Activated CD8-positive, alpha-beta T cell treated with anti-CD3 and anti-CD28 coated beads for 36 hours (primary cell): ENCODE results near the gene DTD2. TPM values are rescaled to one million over a fixed set of nuclear protein-coding genes. Genes with fewer than 3 reads are reported as not detected.
"Not testable (repeated sequence)": the region's sequence is repeated elsewhere in the genome, so short reads cannot be mapped to it uniquely, and the experiment has no call there.

Source experiments
- ATAC-seq: fragments of 200-7000 bp; cut with Tn5 transposase; one replicate; pipeline ENCODE4 v1.10.0; 2021; ENCODE audit warnings: mild to moderate bottlenecking, moderate library complexity
- CTCF ChIA-PET: fragments of 350-600 bp; sonication (Branson Sonifier 250); formaldehyde crosslinking; loops from one replicate; lab custom pipeline; 2021; ENCODE audit warnings: antibody characterized with exemption; lab: Charles Lee
- POLR2A ChIA-PET: fragments of 350-600 bp; sonication (Branson Sonifier 250); formaldehyde crosslinking; loops from one replicate; lab custom pipeline; 2021; ENCODE audit warnings: antibody characterized with exemption; lab: Charles Lee
- DNase-seq: peaks from one replicate; pipeline ENCODE4 v3.0.0-alpha.2; 2020
- H3K27ac Mint-ChIP-seq: one replicate; pipeline ENCODE4 v1.8.0; 2021; ENCODE audit warnings: mild to moderate bottlenecking, mixed read lengths
- H3K27me3 Mint-ChIP-seq: one replicate; pipeline ENCODE4 v1.8.0; 2021; ENCODE audit warnings: mixed read lengths
- H3K36me3 Mint-ChIP-seq: one replicate; pipeline ENCODE4 v1.8.0; 2021; ENCODE audit warnings: low read depth, mixed read lengths
- H3K4me1 Mint-ChIP-seq: one replicate; pipeline ENCODE4 v1.8.0; 2021; ENCODE audit warnings: low read depth, mixed read lengths
- H3K4me3 Mint-ChIP-seq: one replicate; pipeline ENCODE4 v1.8.0; 2021; ENCODE audit warnings: mild to moderate bottlenecking, moderate library complexity, mixed read lengths
- H3K9me3 Mint-ChIP-seq: one replicate; pipeline ENCODE4 v1.8.0; 2021; ENCODE audit warnings: mixed read lengths
- CTCF ChIP-seq: fragments of 200-600 bp; IDR thresholded peaks from one replicate; pipeline ENCODE4 v1.8.0; 2022; ENCODE audit warnings: antibody characterized with exemption, mild to moderate bottlenecking
- intact Hi-C: fragments of 100-400 bp; cut with micrococcal nuclease; formaldehyde crosslinking; loops from one replicate; pipeline ENCODE4 v1.10.0; 2022
- total RNA-seq, 2 experiments: library from RNA; stranded (reverse); gene quantifications; one replicate each; pipeline ENCODE4 v1.2.3, GENCODE V29; 2021

The DTD2 gene
- total RNA-seq, 2 experiments from 2014 or later = 25.4 to 25.6 TPM

- ChIA-PET POLR2A (no interaction called here), CTCF (interaction anchor here (1.3 kb wide), 1 partner anchor 9 kb away, joined by 3 read pairs; the partner anchor contains the start of gene GPR33)
- intact Hi-C loops = no loop called here
- Mint-ChIP-seq H3K36me3 (no peaks in the 10 kb centered on the region), H3K27me3 (peaks cover 5% of the 10 kb centered on the region), H3K27ac (no peak overlapping the region), H3K4me1 (no peaks in the 10 kb centered on the region), H3K4me3 (no peak overlapping the region), H3K9me3 (no peaks in the 10 kb centered on the region)
- DNase-seq (no peak), ATAC-seq (no peak)
- no peak for TF ChIP-seq CTCF
Measured at GRCh38 chr14:31479027-31479426, 21.7 kb upstream of the DTD2 start.

GRCh38 chr14:31477248-31477647 is 19.9 kb upstream of the DTD2 start:
- ChIA-PET POLR2A (no interaction called here), CTCF (interaction anchor here (0.7 kb wide), 1 partner anchor 33 kb away, joined by 4 read pairs; no protein-coding TSS in a partner anchor)
- H3K36me3 Mint-ChIP-seq = no peaks in the 10 kb centered on the region
- DNase-seq = no peak
- no peaks in the 10 kb centered on the region for H3K4me1 Mint-ChIP-seq
- H3K27me3 Mint-ChIP-seq = peaks cover 5% of the 10 kb centered on the region
- intact Hi-C loops = no loop called here
- no peak for TF ChIP-seq CTCF
- no peak for ATAC-seq
- H3K4me3 Mint-ChIP-seq = no peak overlapping the region
- no peak overlapping the region for H3K27ac Mint-ChIP-seq
- H3K9me3 Mint-ChIP-seq = no peaks in the 10 kb centered on the region

- no peak overlapping the region for H3K4me3 Mint-ChIP-seq
- ChIA-PET CTCF (no interaction called here), POLR2A (no interaction called here)
- no peak for ATAC-seq
- no peak overlapping the region for H3K27ac Mint-ChIP-seq
- intact Hi-C loops = no loop called here
- no peak for DNase-seq
- no peak for TF ChIP-seq CTCF
- H3K27me3 Mint-ChIP-seq = peaks cover 3% of the 10 kb centered on the region
- no peaks in the 10 kb centered on the region for H3K36me3 Mint-ChIP-seq
- no peaks in the 10 kb centered on the region for H3K4me1 Mint-ChIP-seq
- no peaks in the 10 kb centered on the region for H3K9me3 Mint-ChIP-seq
Measured at GRCh38 chr14:31476131-31476866, 19.0 kb upstream of the DTD2 start.

- Mint-ChIP-seq H3K9me3 (no peaks in the 10 kb centered on the region), H3K4me1 (no peaks in the 10 kb centered on the region), H3K27ac (no peak overlapping the region), H3K27me3 (no peaks in the 10 kb centered on the region), H3K36me3 (no peaks in the 10 kb centered on the region), H3K4me3 (no peak overlapping the region)
- DNase-seq = no peak
- ATAC-seq = no peak
- CTCF ChIA-PET = no interaction called here
- no peak for TF ChIP-seq CTCF
- POLR2A ChIA-PET = no interaction called here
- intact Hi-C loops = no loop called here
Measured at GRCh38 chr14:31466554-31466953, 9.2 kb upstream of the DTD2 start.

GRCh38 chr14:31465111-31465510 is 7.8 kb upstream of the DTD2 start:
- no peak for ATAC-seq
- Mint-ChIP-seq H3K27ac (no peak overlapping the region), H3K4me3 (no peak overlapping the region), H3K36me3 (no peaks in the 10 kb centered on the region), H3K9me3 (no peaks in the 10 kb centered on the region), H3K27me3 (no peaks in the 10 kb centered on the region), H3K4me1 (no peaks in the 10 kb centered on the region)
- intact Hi-C loops = no loop called here
- no peak for TF ChIP-seq CTCF
- ChIA-PET CTCF (no interaction called here), POLR2A (interaction anchor here (0.7 kb wide), 1 partner anchor 13 kb away, joined by 3 read pairs; no protein-coding TSS in a partner anchor)
- DNase-seq = no peak

GRCh38 chr14:31462450-31462849 is 5.1 kb upstream of the DTD2 start:
- H3K27me3 Mint-ChIP-seq, POLR2A ChIA-PET, CTCF ChIA-PET, H3K4me1 Mint-ChIP-seq, H3K4me3 Mint-ChIP-seq, ATAC-seq, H3K36me3 Mint-ChIP-seq, DNase-seq, intact Hi-C loops, H3K9me3 Mint-ChIP-seq, H3K27ac Mint-ChIP-seq: not testable (repeated sequence)
